Activated T-helper 1 cell treated with anti-CD3 and anti-CD28 coated beads, Interleukin-2, amount 50 U/mL, for 16 hours (primary cell): ENCODE data around the gene SLC22A7.

Experiments
- DNase-seq, 2 donors: peaks; one replicate each; pipeline ENCODE4 v3.0.0-alpha.2; 2020; ENCODE audit warnings: low read depth in 1 of 2, low spot score in 1 of 2

Gene SLC22A7

GRCh38 chr6:43264599-43265145, 33.4 kb upstream of the SLC22A7 start:
- no peak for DNase-seq

- DNase-seq, result no peak
These were observed 32.5 kb upstream of the SLC22A7 start for GRCh38 chr6:43265564-43265963.

- DNase-seq, result no peak
These were observed 30.3 kb upstream of the SLC22A7 start for GRCh38 chr6:43267619-43268354.

GRCh38 chr6:43268355-43268700, 29.7 kb upstream of the SLC22A7 start:
- DNase-seq, result no peak

GRCh38 chr6:43268782-43269272, 29.2 kb upstream of the SLC22A7 start:
- DNase-seq, result no peak

GRCh38 chr6:43269273-43270007, 28.6 kb upstream of the SLC22A7 start:
- peak in 1 of 2 donors; percentile 17 for DNase-seq

- DNase-seq, result no peak
These were observed 26.8 kb upstream of the SLC22A7 start for GRCh38 chr6:43271103-43271815.

GRCh38 chr6:43271944-43272343, 26.1 kb upstream of the SLC22A7 start:
- DNase-seq, result no peak

GRCh38 chr6:43273707-43274106, 24.4 kb upstream of the SLC22A7 start:
- no peak for DNase-seq

GRCh38 chr6:43274127-43274915, 23.7 kb upstream of the SLC22A7 start:
- no peak for DNase-seq

- peak in 1 of 2 donors; percentile 10 for DNase-seq
These were observed 23.0 kb upstream of the SLC22A7 start for GRCh38 chr6:43274916-43275597.

GRCh38 chr6:43275801-43276576, 22.1 kb upstream of the SLC22A7 start:
- peak in 1 of 2 donors; percentile 9 for DNase-seq

- DNase-seq, result no peak
These were observed 21.3 kb upstream of the SLC22A7 start for GRCh38 chr6:43276577-43277305.

- DNase-seq, result no peak
These were observed 20.8 kb upstream of the SLC22A7 start for GRCh38 chr6:43277306-43277642.

GRCh38 chr6:43277643-43278523, 20.2 kb upstream of the SLC22A7 start:
- DNase-seq, result no peak

GRCh38 chr6:43278524-43279078, 19.5 kb upstream of the SLC22A7 start:
- DNase-seq, result no peak

GRCh38 chr6:43280234-43280633, 17.8 kb upstream of the SLC22A7 start:
- DNase-seq, result no peak

- DNase-seq, result no peak
These were observed 16.0 kb upstream of the SLC22A7 start for GRCh38 chr6:43282060-43282459.
